Osteoblast (primary cell): ENCODE data around the gene POU6F2. TPM values are rescaled to one million over a fixed set of nuclear protein-coding genes. Genes with fewer than 3 reads are reported as not detected.

Experiments used
- DNase-seq: peaks from one replicate; pipeline ENCODE4 v3.0.0; 2011; ENCODE audit warnings: low spot score, mixed read lengths; ENCODE audit not compliant: insufficient read length; ENCODE audit errors: missing footprints
- H2AFZ ChIP-seq: 2 replicates; pipeline ENCODE4 v1.6.0; 2011; ENCODE audit warnings: mild to moderate bottlenecking, low read length
- H3K27ac ChIP-seq: 2 replicates; pipeline ENCODE4 v1.5.1; 2011; ENCODE audit warnings: mild to moderate bottlenecking, low read depth, low read length, moderate library complexity
- H3K27me3 ChIP-seq: 2 replicates; pipeline ENCODE4 v1.6.0; 2012; ENCODE audit warnings: mild to moderate bottlenecking, control low read depth, inconsistent platforms, low read length, moderate library complexity; ENCODE audit not compliant: insufficient read depth
- H3K36me3 ChIP-seq: 2 replicates; pipeline ENCODE4 v1.5.1; 2011; ENCODE audit warnings: mild to moderate bottlenecking, low read length, control low read depth, moderate library complexity; ENCODE audit not compliant: insufficient read depth
- H3K4me1 ChIP-seq: 2 replicates; pipeline ENCODE4 v1.5.1; 2011; ENCODE audit warnings: mild to moderate bottlenecking, low read length, control low read depth, moderate library complexity; ENCODE audit not compliant: insufficient read depth
- H3K4me2 ChIP-seq: 2 replicates; pipeline ENCODE4 v1.6.0; 2011; ENCODE audit warnings: mild to moderate bottlenecking, low read length; ENCODE audit not compliant: insufficient read depth
- H3K4me3 ChIP-seq: fragments of 200-600 bp; sonication (generic); 3 replicates; pipeline ENCODE4 v1.5.1; 2012; ENCODE audit warnings: mild to moderate bottlenecking, low read length, inconsistent platforms; ENCODE audit not compliant: insufficient read depth
- H3K79me2 ChIP-seq: 2 replicates; pipeline ENCODE4 v1.6.0; 2012; ENCODE audit warnings: mild to moderate bottlenecking, low read length, control low read depth, inconsistent platforms; ENCODE audit not compliant: insufficient read depth
- H3K9me3 ChIP-seq: 2 replicates; pipeline ENCODE4 v1.5.1; 2011; ENCODE audit warnings: low read depth, low read length, control low read depth
- H4K20me1 ChIP-seq: 2 replicates; pipeline ENCODE4 v1.6.0; 2012; ENCODE audit warnings: mild to moderate bottlenecking, low read length, control low read depth; ENCODE audit not compliant: insufficient read depth
- total RNA-seq: library from RNA; depleted of rRNA; stranded (reverse); fragments of >200 nt; gene quantifications from 2 replicates; pipeline ENCODE4 v1.2.3, GENCODE V29; 2012
- TF ChIP-seq, protein P1 (sequence below): IDR thresholded peaks from 2 replicates; pipeline ENCODE4 v1.5.1; 2011; ENCODE audit warnings: mild to moderate bottlenecking, low read depth, low read length, moderate library complexity; ENCODE audit errors: extremely low read depth

Gene POU6F2
- total RNA-seq, 1 donor, result not detected

DNA sequence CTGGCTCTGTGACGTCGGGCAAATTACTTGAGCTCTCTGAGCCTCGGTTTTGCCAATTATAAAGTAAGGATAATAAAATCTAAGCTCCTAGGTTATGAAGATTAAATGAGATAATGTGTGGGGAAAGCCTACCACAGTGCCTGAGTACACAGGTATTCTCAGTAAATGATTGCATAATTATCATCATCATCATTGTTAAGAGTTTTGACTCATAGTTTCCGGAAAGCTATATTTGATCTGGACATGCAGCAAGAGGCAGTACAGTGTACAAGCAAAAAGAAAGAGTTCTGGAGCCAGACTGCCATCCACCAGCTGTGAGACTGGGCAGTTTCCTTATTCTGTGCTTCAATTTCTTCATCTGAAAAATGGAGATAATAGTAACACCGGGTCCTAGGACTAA, 432.9 kb downstream of the POU6F2 start:
- no peaks in the 10 kb centered on the region for H3K9me3 ChIP-seq
- no peak for DNase-seq
- H3K4me3 ChIP-seq, result no peak overlapping the region
- H3K79me2 ChIP-seq, result no peaks in the 10 kb centered on the region
- H3K27me3 ChIP-seq, result peaks cover 2% of the 10 kb centered on the region
- H3K36me3 ChIP-seq, result no peaks in the 10 kb centered on the region
- TF ChIP-seq, protein P1, sequence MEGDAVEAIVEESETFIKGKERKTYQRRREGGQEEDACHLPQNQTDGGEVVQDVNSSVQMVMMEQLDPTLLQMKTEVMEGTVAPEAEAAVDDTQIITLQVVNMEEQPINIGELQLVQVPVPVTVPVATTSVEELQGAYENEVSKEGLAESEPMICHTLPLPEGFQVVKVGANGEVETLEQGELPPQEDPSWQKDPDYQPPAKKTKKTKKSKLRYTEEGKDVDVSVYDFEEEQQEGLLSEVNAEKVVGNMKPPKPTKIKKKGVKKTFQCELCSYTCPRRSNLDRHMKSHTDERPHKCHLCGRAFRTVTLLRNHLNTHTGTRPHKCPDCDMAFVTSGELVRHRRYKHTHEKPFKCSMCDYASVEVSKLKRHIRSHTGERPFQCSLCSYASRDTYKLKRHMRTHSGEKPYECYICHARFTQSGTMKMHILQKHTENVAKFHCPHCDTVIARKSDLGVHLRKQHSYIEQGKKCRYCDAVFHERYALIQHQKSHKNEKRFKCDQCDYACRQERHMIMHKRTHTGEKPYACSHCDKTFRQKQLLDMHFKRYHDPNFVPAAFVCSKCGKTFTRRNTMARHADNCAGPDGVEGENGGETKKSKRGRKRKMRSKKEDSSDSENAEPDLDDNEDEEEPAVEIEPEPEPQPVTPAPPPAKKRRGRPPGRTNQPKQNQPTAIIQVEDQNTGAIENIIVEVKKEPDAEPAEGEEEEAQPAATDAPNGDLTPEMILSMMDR, result no peak
- H3K27ac ChIP-seq, result no peak overlapping the region
- peaks cover 5% of the 10 kb centered on the region for H3K4me1 ChIP-seq
- H2AFZ ChIP-seq, result no peak overlapping the region
- H4K20me1 ChIP-seq, result no peaks in the 10 kb centered on the region
- no peak overlapping the region for H3K4me2 ChIP-seq

DNA sequence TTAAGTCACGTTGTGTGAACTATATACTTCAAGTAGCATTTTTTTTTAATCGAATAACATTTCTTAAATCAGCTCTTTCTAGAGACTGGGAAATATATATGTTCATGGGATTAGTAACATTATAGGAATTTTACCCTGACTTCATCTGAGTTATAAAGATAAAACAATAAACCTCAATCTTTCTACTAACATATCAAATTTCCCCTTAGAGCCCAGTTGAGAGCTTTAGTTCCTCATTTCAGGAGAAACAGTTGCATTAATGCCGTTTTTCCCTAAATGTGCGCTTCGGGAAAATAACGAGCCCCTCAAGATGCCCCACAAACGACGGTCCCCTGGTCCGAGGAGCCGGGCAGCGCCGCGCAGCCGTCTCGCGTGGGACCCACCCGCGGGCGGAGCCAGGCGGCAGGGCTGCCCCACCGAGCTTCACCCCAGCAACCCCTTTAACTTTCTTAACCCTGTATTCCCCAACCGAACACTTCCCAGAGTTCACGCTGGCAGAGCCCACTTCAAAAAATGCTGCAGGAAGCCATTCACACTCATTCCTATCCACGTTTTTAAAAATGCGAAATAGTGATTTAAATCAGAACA, 436.0 kb downstream of the POU6F2 start:
- peak overlapping the region; percentile 66 for H2AFZ ChIP-seq
- DNase-seq, result peak; percentile 76
- TF ChIP-seq, protein P1, result no peak

DNA sequence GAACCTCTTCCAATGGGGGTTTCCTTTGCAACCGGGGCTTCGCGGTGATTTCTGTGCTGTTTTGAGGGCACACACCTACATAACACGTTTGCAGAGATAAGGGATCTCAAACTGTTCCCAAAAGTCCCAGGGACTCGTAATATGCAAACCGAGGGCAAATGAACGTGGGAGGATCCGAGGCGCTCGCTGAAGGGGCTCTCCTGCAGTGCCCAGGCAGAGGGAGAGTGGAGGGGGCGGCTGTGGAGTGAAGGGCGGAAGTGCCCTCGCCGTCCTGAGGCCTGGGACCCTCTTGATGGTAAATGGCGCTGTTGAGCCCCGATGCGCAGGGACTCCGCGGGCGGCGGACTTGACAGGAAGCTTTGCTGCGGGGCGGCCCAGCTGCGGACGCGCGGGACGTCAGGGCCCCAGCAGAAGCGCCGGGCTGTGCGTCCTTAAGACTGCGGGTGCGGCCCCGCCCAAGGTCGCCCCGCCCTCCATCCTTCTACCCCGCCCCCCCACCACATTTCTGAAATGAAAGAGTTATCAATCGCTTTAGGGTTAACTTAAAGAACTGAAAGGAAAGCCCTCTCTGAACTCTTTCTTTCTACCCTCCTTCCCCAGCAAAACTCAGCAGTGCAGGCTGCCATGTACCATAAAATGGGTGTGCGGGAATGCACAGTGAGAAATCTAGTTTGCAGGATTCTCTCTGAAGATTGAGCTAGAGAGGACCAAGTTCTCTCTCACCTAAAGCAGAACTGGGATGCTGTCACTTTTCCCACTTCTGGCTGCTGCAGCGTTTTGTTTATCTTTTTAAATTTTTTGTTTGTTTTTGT, 436.7 kb downstream of the POU6F2 start:
- no peaks in the 10 kb centered on the region for H3K36me3 ChIP-seq
- H2AFZ ChIP-seq, result peak overlapping the region; percentile 66
- no peaks in the 10 kb centered on the region for H4K20me1 ChIP-seq
- no peaks in the 10 kb centered on the region for H3K79me2 ChIP-seq
- peaks cover 2% of the 10 kb centered on the region for H3K27me3 ChIP-seq
- H3K4me1 ChIP-seq, result peaks cover 5% of the 10 kb centered on the region
- peak overlapping the region; percentile 79 for H3K4me2 ChIP-seq
- peak overlapping the region; percentile 66 for H3K4me3 ChIP-seq
- DNase-seq, result peak; percentile 69
- TF ChIP-seq, protein P1, result no peak
- H3K9me3 ChIP-seq, result no peaks in the 10 kb centered on the region
- H3K27ac ChIP-seq, result no peak overlapping the region

More for the DNA sequence above, 436.0 kb downstream of the POU6F2 start:
- H3K9me3 ChIP-seq, result no peaks in the 10 kb centered on the region
- H3K4me2 ChIP-seq, result peak overlapping the region; percentile 79
- peak overlapping the region; percentile 66 for H3K4me3 ChIP-seq
- H4K20me1 ChIP-seq, result no peaks in the 10 kb centered on the region
- peaks cover 2% of the 10 kb centered on the region for H3K27me3 ChIP-seq
- H3K79me2 ChIP-seq, result no peaks in the 10 kb centered on the region
- no peak overlapping the region for H3K27ac ChIP-seq
- peaks cover 5% of the 10 kb centered on the region for H3K4me1 ChIP-seq
- H3K36me3 ChIP-seq, result no peaks in the 10 kb centered on the region

DNA sequence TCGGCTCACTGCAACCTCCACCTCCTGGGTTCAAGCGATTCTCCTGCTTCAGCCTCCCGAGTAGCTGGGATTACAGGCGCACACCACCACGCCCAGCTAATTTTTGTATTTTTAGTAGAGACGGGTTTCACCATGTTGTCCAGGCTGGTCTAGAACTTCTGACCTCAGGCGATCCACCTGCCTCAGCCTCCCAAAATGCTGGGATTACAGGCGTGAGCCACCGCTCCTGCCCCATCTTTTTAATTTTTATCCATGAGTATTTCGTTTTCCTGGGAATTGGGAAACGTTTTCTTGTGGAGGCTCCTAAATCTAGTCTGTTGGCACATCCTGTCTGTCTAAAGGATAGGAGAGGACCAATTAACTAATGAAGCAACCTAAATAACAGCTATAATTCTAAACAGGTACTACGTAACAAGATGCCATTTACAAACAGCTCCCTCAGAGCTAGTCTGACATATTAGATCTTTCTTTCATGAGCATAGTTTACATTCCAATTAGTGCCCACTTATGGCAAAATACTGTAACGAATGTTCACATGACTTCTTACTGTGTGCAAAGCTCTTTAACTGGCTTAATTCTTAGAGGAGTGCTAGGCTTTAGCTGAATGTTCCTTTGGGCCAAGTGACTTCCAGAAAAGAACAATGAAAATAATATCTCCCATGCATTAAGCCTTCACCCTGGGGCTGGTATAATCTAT, 437.5 kb downstream of the POU6F2 start:
- Histone ChIP-seq H3K4me2 (peak overlapping the region; percentile 79), H3K9me3 (no peaks in the 10 kb centered on the region), H3K27ac (no peak overlapping the region), H3K27me3 (peaks cover 2% of the 10 kb centered on the region), H4K20me1 (no peaks in the 10 kb centered on the region), H2AFZ (no peak overlapping the region), H3K36me3 (no peaks in the 10 kb centered on the region), H3K79me2 (no peaks in the 10 kb centered on the region), H3K4me1 (peaks cover 5% of the 10 kb centered on the region), H3K4me3 (no peak overlapping the region)
- TF ChIP-seq, protein P1, result no peak
- DNase-seq, result no peak
